Astrocyte (in vitro differentiated cells and primary cell): Measurements from ENCODE around the gene KRT86.

Source experiments
- CTCF ChIP-seq: IDR thresholded peaks from 2 replicates; pipeline ENCODE4 v1.5.1; 2011; ENCODE audit warnings: low read depth, mild to moderate bottlenecking, inconsistent platforms, low read length, moderate library complexity; ENCODE audit not compliant: insufficient read depth
- EZH2 ChIP-seq: IDR thresholded peaks from 2 replicates; pipeline ENCODE4 v1.6.1; 2012; ENCODE audit warnings: mild to moderate bottlenecking, low read length, inconsistent platforms; ENCODE audit not compliant: insufficient read depth

GRCh38 chr12:52260361-52261207 lies 13.9 kb upstream of the KRT86 start:
- TF ChIP-seq CTCF, result no peak
- no peak for TF ChIP-seq EZH2
